GM18519 (cell line): ENCODE data around the gene GPT2.

Source experiments
- ATAC-seq: cut with Tn5 transposase; IDR thresholded peaks from one replicate; pipeline ENCODE4 v1.9.1; 2021; ENCODE audit warnings: mild to moderate bottlenecking, moderate library complexity; ENCODE audit not compliant: unreplicated experiment, low FRiP score

The GPT2 gene

DNA sequence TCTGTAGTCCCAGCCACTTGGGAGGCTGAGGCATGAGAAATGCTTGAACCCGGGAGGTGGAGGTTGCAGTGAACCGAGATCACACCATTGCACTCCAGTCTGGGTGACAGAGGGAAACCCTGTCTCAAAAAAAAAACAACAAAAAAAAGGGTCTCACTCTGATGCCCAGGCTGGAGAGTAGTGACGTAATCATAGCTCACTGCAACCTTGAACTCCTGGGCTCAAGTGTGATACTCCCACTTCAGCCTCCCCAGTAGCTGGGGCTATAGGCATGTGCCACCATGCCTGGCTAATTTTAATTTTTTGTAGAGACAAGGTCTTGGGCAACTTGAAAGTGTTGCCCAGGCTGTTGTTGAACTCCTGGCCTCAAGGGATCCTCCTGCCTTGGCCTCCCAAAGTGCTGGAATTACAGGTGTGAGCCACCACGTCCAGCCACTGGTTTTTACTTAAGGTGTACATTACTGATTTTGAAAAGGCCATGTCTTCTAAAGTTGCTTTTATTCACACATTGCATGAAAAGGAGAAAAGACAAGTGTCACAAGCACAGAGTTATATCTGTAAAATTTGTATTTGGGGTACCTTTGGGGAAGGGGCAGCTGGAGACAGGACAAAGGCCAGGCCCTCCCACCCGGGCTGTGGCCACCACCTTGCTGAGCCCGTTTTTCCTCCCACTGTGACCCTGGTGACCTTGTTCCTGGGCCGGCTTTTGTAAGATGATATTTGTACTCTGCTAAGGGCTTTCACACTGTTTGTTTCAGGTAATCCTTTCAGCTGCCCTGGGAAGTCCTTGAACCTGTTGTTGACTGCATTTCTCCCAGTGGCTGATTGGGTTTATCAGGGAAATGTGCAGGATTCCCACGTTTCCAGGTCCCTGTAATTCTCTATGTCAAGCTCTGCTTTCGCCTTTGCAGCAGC is 11.5 kb downstream of the GPT2 start:
- ATAC-seq = no peak

DNA sequence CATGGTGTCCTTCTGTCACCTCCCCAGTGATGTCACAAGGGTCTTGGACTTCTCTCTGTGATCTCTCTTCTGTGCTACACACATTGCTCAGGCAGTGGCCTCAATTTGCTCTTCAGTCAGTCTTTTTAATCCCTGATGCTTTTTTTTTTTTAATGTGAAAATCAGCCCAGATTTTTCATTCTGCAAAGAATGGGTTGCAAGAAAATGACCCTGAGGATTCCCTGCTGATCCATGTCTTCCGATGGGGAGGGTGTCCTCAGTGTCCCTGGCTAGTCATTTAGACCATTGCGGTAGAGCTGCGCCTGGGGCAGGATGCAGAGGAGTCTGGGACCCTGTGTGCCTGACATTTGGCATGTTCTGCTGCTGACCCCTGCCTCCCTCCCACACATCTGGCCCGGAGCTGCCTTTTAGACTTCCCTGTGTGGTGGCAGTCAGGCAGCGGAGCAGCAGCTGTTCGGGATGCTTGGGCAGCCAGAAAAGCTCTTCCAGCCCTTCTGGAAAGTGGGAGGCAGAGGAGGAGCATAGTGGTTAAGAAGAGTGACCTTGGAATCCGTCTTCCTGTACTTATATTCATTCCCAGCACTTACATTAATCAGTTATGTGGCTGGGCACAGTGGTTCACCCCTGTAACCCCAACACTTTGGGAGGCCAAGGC is 12.3 kb downstream of the GPT2 start:
- ATAC-seq = no peak

DNA sequence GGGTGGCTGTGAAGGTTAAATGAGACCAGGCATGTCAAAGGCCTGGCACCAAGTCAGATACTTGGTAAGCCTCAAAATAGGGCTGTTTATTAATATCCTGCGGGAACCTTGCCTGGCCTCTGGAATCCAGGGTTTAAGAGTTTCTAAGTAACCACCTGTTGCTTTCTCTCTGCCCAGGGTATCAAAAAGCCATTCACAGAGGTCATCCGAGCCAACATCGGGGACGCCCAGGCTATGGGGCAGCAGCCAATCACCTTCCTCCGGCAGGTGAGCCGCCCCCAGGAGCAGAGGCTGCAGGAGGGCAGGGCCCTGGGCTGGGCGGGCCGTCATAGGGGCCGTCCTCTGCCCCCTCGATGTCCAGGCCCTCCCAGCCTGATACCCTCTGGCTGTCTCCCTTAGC is 13.3 kb downstream of the GPT2 start:
- no peak for ATAC-seq

DNA sequence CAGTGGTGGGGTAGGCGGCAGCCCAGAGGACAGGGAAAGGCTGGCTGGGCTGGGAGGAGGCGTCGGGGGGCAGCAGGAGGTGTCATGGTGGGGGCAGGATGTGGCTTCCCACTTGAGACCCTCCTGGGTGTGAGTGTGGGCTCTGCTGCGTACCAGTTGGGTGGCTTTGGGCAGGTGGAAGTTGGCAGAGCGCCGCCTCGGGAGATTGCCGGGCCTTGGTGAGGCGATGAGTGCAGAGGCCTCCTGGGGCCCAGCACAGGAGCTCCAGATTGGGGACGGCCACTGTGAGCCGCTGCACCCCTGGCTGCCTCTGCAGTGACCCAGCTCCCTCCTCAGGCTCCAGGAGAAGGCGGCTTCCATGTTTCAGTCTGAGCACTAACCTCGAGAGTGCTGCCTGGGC is 13.8 kb downstream of the GPT2 start:
- no peak for ATAC-seq

DNA sequence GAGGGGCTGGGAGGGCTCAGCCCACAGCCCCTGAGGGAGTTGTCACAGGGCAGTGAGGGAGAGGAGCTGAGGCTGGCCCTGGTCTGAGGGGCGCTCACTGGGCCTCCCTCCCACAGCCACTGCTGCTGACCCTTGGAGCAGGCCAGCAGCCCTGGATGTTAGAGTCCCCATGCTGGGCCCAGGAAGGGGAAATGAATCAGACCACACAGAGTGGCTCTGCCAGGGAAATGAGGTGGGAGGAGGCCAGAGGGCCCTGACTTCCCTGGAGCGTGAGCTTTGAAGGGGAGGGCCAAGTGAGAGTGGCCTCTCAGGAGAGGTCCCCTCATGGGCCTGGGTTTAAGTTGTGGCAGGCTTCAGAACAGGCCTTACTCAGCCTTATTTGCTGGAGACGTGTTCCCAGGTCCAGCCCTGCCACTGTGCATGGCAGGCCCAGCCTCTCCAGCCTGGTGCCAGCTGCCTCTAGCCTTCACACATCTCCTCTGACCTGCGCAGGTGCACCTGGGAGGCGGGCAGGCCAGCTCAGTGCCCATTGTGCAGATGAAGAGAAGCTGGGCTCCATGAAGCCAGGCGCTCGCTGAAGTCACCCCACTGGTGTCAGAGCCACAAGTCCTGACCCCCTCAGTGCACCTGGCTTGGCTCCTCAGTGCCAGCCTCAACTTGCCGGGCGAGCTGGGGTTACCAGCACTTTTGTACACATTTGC is 15.4 kb downstream of the GPT2 start:
- ATAC-seq = no peak

DNA sequence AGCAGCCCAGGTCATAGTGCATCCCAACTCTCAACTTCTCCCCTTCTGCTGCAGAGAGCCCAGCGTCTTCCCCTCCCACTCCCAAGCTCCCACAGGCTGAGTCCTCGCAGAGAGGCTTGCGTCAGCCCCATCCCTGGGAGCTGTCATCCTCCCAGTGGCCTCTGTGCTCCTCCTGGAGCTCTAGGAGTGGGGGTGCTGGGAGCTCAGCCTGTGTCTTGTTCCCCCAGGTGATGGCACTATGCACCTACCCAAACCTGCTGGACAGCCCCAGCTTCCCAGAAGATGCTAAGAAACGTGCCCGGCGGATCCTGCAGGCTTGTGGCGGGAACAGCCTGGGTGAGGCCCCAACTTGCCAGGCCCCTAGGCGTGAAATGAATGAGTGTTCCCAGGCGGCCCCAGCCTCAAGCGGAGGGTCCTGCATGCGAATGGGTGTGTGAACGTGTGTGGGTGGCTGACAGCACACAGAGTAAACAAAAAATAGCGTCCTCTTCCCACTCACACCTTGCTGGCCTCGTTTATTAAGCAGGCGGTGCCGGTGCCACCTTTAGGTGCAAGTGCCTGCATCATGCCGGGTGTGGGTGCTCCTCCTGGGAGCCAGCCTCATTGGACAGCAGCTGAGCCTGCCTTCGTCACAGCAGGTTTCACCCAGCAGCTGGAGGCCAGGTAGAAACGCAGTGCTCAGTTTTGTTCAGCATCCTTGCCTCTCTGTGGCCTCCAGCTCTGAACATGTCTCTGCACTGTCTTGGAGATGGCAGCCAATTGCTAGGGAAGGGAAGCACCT is 16.5 kb downstream of the GPT2 start:
- ATAC-seq = no peak

DNA sequence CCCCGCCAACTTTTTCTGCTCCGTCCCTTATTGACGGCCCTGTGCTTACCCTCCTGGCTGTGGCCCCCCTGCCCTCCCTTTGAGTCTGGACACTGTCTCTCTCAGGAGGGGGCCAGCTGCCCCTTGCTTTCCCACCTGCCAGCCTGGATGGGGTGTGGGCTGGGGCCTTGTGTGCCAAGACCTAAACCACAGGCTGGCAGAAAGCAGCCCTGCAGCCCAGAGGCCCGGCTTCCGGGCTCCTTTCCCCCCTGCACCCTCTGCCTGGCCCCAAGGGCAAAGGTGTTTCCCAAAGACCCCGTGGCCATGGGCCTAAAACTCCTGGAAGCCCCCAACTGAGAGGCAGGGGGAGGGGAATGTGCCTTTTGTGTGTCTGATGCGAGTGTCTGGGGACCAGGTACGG is 17.5 kb downstream of the GPT2 start:
- no peak for ATAC-seq

DNA sequence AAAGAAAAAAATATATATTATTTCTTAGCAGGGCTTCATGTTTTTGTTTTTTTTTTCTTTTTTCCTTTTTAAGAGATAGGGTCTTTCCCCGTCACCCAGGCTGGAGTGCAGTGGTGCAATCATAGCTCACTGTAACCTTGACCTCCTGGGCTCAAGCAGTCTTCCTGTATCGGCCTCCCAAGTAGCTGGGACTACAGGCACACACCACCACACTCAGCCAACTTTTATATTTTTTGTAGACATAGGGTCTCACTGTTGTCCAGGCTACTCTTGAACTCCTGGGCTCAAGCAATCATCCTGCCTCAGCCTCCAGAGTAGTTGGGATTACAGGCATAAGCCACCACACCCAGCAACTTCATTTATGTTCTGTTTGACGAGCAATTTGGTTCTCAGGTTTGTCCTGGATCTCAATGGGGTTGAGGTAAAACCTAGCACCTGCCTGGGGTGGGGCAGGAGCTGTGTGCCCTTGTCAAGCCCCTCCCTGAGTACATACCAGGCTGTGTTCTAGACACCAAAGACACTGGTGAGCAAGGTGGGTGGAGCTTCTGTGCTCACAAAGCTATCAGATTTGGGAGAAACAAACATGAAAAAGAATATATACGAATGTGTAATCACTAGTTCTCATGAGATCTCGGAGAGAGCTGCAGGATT is 19.2 kb downstream of the GPT2 start:
- no peak for ATAC-seq

DNA sequence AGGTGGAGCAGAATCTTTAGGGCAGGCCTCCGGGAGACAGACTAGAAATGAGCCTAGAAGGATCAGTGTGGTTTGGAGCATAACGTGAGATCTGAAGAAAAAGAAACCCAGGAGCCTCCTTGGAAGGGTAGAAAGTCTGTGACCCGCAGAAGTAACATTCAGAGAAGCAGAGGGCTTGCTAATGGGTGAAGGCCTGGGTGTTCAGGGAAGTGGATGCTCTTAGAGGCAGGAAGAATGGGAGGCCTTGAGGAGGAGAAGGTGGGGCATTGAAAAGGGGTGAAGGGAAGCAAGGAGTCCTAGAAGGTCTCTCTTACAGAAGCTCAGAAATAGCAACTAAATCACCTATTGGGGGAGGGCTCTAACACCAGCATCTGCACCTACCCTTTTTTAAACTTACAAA is 20.3 kb downstream of the GPT2 start:
- ATAC-seq = no peak

DNA sequence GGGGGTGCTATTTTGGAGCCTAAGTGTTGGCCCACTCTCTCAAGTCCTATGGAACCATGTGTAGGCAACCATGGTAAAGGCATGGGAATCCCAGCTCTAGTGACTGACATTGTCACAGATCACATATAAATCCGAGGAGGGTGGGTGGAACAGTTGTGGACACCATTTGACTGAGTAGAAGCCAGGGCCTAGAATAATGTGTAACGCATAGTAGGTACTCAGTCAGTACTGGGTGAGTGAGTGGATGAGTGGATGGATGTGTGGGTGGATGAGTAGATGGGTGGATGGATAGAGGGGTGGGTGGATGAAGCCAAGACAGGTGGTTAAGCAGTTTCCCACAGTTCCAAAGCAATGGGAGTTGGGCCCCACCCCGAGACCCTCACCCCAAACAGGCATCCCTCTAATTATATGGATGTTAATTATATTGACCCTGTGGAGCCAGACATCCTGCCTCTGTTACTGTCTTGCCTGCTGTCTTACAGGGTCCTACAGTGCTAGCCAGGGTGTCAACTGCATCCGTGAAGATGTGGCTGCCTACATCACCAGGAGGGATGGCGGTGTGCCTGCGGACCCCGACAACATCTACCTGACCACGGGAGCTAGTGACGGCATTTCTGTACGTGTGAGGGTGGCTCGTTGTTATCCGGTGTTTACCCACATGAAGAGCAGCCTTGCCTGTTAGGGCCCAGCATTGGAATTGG is 22.3 kb downstream of the GPT2 start:
- no peak for ATAC-seq

DNA sequence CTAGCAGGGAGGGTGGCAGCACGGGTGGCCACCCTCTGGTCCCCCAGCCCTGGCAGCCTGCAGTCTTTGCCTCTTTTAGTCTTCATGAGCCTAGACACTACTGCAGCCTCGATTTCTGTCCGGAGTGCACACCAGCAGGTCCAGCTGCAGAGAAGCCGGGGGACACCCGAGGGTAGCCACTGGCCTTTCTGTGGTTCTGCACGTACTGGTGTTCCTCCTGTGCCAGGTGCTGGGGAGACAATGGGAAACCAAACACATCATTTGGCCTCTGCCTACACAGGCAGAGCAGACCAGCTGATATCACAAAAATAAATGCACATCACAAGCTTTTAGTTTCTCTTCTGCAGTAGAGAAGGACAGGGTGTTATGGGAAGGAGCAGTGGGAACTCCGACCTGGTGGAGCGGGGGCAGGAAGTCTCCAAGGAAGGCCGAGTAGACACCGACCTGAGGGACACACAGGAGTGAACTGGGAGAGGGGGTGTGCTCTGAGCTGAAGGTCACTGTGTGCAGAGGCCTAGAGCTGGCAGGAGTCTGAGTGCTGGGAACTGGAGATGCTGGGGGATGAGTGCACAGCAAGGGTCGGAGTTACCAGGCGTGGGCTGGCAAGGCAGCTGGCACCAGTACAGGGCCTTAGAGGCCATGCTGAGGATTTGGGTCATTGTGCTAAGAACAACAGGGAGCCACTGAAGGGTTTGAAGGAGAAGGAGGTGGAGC is 23.1 kb downstream of the GPT2 start:
- no peak for ATAC-seq

DNA sequence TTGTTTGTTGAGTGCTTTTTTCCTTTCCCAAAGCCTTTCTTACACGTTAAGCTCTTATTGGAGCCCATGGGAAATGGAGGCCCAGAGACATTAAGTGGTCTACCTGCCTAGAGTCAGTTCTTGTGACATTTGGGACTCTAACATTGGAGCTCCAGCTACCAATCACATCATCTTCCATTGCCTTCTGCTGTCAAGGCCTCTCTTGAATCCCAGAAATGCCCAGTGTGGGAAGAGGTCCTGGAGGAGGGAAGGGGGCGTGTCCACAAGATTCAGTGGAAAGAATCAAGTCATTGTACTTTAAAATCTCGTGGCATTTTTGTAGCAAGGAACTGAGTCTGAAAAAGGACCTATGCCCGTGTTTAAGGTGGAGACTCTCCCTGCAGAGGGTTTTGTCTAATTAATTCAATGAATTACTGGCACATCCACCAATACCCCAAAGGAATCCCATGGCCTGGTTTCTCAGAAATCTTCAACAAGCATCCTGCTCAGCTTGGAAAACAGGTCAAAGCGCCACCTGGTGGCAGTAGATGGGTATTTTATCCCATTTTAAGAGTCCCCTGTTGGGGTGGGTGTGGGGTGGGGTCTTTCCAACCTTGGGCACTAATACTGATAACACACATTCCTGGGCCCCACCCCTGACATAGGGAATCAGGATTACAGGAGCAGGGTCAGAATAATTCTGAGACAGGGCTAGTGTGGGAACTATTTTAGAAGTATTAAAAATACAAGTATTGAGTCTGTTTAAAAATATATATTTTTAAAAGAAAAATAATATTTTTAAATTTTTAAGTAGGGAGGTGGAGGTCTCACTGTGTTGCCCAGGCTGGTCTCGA is 24.6 kb downstream of the GPT2 start:
- ATAC-seq = no peak

DNA sequence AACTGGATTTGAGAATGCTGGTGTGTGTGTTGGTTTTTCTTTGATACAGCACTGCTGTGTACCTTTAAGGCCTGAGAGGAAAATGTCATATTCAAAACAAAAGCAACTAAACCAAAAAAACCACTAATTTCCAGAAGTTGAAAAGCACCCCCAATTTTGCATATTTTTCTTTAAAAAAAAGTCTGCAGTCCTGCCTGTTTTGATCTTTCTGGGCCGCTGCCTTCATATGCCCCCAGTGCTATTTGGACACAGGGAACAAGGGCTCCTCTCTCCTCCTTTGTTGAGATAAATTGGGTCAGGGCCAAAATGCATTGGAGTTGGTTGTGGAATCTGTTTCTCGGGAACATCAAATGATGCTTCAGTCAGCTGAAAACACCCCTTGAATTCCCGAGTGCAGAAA is 26.9 kb downstream of the GPT2 start:
- peak; percentile 52 for ATAC-seq

DNA sequence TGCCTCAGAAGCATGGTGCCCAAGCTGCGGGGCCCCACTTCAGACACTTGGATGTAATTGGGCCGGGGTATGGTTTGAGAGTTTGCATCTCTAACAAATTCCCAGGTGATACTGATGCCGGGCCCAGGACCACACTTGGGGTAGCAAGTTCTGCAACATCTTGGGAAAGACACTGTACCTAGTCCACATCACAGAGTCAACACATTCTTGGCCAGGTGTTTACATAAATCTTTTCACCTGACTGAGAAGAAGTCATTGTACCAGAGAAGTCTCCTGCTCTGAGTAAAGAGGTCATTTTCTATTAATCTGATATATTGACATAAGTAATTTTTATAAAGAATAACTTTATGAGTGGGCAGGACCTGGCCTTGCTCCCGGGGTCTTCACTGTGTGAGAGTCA is 27.5 kb downstream of the GPT2 start:
- ATAC-seq = no peak

DNA sequence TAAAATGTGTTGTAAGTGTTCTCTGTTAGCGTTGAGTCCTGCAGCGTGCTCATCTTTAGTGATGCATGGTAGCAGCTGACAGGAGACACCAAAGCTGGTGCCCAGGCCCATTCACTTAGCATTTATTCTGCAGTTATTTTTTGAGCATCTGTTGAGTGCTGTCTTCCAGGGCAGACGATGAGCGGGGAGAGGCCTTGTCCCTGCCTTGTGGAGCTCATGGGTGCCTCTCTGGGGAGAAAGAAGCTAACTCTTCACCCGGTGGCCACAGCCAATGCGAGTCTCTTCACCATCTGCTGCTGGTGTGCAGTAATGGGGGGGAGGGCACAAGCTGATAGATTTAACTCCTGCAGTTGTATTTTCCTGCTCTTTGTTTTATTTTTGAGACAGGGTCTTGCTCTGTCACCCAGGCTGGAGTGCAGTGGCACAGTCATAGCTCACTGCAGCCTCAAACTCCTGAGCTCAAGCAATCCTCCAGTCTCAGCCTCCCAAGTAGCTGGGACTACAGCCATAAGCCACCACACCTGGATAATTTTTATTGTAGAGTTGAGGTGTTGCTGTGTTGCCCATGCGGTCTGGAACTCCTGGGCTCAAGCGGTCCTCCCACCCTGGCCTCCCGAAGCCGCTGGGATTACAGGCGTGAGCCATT is 30.5 kb downstream of the GPT2 start:
- no peak for ATAC-seq

DNA sequence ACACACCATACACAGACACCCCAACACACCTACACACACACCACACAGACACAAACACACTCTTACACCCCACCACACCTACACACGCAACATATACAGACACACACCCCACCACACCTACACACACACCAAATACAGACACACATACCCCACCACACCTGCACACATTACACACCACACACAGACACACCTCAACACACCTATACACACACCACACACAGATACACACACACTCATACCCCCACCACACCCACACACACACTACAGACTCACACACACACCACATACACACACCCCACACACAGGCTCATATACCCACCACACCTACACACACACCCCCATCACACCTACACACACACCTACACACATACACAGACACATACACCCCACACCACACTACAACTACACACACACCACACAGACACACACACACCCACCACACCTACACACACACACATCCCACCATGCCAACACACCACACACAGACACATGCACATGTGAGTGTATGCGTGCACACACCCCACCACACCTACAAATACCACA is 31.4 kb downstream of the GPT2 start:
- ATAC-seq = no peak

DNA sequence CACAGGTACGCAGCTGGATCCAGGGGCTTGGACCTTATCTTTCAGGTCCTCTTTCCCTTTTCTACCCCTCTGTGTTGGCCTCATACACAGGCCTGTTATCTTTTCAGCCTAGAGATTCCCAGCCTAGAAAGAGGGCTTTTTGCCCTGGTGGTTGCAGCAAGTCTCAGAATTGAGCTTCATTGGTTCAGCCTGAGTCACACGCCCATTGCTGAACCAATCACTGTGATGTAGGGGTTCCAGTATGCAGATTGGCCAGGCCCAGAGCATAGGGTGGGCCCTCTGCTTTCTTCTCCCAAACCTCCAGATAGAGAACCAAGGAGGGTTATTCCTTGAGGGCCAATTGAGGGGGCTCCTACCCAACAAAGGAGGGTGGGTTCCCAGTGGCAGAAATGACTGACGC is 32.8 kb downstream of the GPT2 start:
- ATAC-seq = no peak
